IPS DF 4.7 (cell line): Measurements from ENCODE around the gene CFAP92.

ENCODE experiments used
- DNase-seq: peaks from one replicate; pipeline ENCODE4 v3.0.0-alpha.2; 2013; ENCODE audit warnings: low spot score; ENCODE audit errors: extremely low read depth

The CFAP92 gene

GRCh38 chr3:129026728-129027543 lies 33.1 kb upstream of the CFAP92 start:
- peak; percentile 25 for DNase-seq

GRCh38 chr3:129025691-129026435 lies 32.0 kb upstream of the CFAP92 start:
- DNase-seq = no peak

DNA sequence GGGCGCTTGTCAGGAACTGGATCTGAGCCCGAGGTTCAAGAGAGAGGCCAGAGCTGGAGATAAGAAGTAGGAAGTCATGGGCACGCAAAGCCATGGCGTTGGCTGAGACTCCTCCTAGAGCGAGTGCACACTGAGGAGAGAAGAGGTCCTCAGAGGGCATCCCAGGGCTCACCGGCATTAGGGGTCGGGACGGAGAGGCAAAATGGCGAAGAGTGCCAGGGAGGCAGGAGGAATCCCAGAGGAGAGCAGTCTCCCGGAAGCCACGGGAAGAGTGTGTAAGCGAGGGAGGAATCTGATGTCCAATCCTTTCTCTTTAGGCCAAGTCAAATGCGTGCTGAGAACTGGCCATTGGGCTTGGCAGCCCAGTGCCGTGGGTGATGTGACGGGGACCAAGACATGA lies 31.2 kb upstream of the CFAP92 start:
- DNase-seq = no peak

DNA sequence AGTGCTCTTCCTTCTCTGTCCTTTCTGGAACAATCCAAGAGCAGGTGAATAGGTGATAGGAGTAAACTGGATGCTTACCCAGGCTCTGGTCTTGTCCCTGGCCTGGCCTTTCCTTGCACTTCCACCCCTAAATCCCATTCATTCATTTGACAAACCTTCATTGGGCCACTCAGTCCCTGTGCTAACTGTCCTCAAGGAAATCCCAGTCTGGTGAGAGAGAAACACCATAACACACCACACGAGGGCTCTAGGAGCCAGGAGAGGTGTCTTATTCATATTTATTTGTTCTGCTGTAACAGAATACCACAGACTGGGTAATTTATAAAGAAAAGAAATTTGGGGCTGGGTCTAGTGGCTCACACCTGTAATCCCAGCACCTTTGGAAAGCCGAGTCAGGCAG lies 30.0 kb upstream of the CFAP92 start:
- no peak for DNase-seq

DNA sequence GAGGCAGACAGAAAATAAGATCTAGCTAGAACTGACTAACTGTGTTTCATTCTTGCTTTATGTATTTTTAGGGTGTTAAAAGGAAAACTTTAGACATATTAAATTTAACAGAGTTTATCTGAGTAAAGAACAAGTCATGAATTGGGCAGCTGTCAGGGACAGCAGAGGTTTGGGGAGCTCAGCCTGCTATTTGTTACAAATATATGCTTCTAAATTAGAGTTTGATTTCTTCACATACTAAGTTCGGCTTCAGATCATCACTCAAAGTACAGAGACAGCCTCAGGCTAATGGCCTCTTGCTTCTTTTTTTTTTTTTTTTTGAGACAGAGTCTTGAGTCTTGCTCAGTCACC lies 29.1 kb upstream of the CFAP92 start:
- no peak for DNase-seq

DNA sequence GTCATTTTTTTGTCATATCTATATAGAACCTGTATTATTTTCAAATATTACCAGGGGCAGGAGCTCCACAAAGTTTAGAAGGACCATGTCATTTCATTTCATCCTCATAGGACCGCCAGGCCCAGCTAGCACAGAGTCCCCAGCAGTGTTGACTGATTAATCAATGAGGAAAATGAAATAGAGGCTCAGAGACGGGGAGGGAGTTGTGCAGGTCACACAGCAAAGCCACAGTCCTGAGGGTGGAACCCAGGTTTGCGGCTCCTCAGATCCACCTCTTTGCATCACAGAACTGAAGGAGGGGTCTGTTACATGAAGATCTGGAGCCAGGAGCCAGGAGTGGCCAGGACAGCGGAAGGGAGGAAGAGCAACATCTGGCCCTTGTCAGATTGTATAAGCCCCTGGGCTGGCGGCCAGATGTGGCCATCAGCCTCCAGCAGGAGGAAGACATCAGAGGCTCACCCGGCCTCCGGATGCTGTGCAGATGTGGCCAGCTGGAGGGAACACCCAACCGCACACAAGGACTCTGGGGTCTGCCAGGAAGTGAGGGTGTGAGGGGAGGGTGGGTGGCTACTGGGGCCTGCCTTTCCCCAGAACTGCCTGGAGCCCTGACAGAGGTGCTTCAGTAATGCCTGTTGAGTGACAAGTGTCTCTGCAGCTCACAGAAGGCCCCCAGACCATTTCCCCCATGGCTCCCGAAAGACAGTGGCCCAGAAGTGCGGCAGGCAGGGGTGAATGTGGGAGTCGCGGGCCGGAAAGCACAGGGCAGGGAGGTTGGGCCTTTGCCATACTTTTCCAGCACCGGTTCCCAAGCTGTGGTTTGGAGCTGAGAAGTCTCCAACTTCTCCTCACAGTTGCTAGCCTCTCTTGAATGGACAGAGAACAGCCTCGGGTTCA lies 28.5 kb upstream of the CFAP92 start:
- no peak for DNase-seq

DNA sequence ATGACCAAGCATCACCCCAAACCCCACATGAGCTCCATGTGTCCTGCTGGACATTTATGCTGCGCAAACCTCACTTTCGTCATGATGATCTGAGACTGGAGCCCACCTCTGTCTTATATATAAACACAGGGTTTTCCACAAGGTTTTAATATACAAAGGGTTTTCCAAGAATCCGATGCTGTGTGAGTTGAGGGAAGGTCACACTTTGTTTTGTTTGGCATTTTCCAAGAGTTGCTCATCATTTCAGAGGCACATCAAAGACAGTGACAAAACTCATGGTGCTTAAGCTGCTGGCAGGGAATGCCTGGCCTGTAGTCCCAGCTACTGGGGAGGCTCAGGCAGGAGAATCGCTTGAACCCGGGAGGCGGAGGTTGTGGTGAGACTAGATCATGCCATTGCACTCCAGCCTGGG lies 27.3 kb upstream of the CFAP92 start:
- DNase-seq = no peak

DNA sequence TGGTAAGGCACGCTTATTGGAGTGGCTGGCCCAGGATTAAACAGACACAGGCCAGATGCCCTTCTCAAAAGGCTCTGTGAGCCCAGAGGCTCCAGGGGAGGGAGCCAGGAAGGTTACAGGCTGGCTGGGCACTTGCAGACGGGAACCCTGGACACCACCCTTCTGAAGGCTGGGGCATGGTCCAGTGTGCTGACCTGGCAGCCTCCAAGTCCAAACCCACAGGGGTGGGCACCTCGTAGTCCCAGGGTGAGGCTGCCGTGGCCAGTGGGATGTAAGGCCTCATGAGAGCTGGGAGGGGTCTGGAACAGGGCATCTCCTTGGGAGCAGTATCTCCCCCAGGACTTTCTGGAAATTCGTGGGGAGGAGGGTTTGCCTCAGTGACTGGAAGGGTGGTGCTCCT lies 26.8 kb upstream of the CFAP92 start:
- DNase-seq = no peak

GRCh38 chr3:129019266-129019665 lies 25.4 kb upstream of the CFAP92 start:
- DNase-seq = no peak

- no peak for DNase-seq
These were observed 24.9 kb upstream of the CFAP92 start for GRCh38 chr3:129018751-129019150.

DNA sequence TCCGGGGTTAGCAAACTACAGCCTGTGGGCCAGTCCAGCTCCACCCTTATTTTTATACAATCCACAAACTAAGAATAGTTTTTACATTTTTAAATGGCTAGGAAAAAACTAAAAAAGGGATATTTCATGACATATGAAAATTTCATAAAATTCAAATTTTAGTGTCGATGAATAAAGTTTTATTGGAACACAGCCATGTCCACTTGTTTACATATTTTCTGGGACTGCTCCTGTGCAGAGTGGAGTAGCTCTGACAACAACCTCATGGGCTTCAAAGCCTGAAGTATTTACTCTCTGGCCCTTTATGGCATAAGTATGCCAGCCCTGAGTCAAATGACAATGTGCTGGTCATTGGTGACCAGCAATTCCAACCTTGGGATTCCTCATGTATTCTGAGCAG lies 24.4 kb upstream of the CFAP92 start:
- no peak for DNase-seq

DNA sequence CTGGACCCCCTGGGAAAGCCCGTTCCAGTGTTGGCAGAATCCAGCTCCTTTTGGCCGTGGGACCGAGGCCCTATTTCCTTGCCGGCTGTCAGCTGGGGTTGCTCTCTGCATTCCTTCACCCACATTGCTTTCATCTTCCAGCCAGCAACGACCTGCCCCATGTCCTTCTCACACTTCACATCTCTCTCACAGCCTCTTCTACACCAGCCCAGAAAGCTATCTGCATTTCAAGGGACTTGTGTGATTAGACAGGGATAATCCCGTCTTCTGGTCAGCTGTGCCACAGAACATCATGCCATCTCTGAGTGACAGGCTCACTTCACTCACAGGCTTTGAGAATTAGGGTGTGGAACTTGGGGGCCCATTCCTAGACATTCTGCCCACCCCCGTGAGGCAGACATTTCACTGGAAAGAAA lies 23.6 kb upstream of the CFAP92 start:
- DNase-seq = no peak

DNA sequence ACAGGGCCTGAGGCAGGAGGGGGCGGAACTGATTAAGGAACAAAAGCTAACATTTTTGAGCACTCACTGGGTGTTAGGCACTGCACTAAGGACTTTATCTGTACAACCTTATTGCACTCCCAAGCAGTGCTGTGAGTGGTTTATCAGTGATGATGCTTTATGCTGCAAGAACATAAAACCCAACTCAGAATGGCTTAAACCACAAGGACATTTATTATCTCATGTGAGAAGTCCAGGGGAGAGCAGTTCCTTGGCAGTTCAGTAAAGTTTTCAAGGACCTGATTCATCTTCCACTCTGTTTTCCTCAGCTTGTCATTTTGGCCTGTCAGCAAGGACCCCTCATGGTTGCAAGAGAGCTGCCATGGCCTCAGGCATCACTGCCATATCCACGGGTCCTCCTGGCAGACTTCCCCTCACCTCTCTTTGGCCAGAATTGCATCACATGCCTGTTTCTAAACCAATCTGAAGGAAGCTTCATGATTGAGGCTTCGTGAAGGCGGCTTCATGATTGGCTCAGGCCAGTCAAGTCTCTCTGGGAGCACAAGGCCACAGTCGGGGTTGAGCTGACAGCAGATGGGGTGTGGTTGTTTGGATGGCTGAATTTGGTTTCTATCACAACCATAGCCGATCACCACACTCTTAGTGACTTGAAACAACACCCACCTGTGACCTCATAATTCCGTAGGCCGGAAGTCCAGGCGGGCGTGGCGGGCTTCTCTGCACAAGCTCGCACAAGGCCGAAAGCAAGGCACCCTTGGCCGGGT lies 23.0 kb upstream of the CFAP92 start:
- DNase-seq = no peak

DNA sequence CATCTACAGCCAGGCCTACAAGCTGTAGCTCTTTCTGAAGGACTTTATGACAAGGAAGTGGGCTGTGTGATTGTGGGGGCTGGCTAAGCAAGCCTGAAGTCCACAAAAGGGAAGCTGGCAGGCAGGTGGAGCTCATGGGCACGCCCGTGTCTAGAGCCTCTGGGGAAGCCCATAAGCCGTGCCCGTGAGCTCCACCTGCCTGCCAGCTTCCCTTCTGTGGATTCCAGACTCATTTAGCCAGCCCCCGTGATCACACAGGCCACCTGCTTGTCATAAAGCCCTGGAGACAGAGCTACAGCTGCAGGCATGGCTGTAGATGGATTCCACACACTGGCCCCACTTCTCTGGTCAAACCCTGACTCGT lies 22.5 kb upstream of the CFAP92 start:
- DNase-seq = no peak

- DNase-seq = no peak
These were observed 21.7 kb upstream of the CFAP92 start for GRCh38 chr3:129015388-129016105.

DNA sequence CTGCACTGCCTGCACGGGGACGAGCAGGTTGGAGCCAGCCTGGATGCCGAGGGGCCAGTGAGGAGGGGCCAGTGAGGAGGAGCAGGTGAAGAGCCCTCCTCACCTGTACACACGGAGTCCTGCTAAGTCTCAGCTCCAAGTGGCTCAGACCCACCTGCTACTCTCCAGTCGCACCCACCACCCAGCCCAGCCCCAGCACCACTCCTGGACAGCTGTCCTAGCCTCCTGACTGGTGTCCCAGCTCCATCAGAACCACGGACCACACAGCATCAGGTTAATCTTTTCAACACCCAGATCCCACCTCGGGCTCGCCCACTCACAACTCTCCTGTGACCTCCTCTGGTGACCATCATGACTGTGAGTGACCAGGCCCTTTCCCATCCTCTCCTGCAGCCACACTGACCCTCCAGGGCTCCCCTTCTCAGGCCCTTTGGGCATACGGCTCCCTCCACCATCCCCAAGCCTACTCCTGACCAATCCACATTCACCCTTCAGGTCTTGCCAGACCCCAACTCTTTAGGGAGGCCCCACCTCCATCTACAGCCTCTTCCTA lies 21.0 kb upstream of the CFAP92 start:
- DNase-seq = no peak

DNA sequence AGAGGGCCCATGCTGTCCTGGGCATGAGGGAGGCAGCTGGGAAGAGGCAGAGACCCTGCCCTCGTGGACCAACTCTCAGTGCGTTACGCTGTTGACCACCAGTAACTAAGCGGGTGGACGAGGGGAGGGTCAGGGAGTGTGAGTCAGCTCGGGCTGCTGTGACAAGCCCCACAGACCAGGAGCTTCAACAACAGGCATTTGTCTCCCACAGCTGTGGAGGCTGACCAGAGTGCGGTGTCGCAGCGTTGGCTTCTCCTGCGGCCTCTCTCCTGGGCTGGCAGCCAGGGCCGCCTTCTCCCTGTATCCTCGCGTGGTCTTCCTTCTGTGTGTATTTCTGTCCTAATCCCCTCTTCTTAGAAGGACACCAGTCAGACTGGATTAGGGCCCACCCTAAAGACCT lies 20.3 kb upstream of the CFAP92 start:
- DNase-seq = no peak

GRCh38 chr3:129013491-129013891 lies 19.6 kb upstream of the CFAP92 start:
- DNase-seq = no peak

DNA sequence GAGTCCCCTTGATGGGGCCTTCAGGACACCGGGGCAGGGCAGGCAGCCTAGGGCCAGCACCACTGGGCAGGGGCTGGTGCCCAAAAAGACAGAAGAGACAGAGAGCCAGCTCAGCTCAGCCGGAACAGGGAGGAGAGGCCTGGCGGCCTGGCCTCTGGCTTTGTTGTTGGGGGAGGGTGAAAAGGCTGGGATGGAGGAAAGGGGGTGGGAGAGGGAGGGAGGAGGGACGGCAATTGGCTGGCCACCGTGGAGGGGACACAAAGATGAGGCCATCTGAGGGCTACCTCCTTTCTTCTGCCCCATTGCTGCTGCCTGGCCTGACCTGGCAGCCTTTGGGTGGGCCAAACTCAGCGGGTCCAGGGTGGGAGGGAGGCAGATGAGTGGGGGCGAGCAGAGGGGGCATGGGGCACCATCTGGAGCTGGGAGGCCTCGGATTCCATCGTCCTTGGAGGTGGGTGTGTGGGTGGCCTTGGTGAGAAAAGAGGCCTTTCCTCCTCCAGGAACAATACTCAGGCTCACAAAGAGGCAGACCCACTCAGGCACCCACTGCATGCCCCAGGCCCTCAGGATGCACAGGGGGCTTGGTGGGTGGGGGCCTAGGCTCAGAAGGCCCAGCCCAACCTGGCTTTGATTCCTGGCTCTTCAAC lies 16.6 kb upstream of the CFAP92 start:
- DNase-seq = no peak

GRCh38 chr3:129009266-129009665 lies 15.4 kb upstream of the CFAP92 start:
- DNase-seq = no peak
